D721Med (cell line): ENCODE data around the gene NME2.
A peak's percentile ranks its signal among the peaks of the same experiment; 100 is the strongest.

Experiments
- DNase-seq: peaks from one replicate; pipeline ENCODE4 v3.0.0; 2011; ENCODE audit warnings: low spot score; ENCODE audit not compliant: insufficient read length
- FAIRE-seq: peaks from 2 replicates; lab custom pipeline; 2011; peaks lifted over from hg19 to GRCh38; lab: Jason Lieb, UNC
- CTCF ChIP-seq: IDR thresholded peaks from 2 replicates; pipeline ENCODE4 v1.5.1; 2012; ENCODE audit warnings: mild to moderate bottlenecking, control low read depth; ENCODE audit not compliant: insufficient read depth; ENCODE audit errors: missing control alignments

Gene NME2

GRCh38 chr17:51166198-51166986 lies at the start of gene NME2:
Gene NME2 (plus strand): TSS chr17:51166411. CDS start chr17:51166831, 420 bp downstream.
- DNase-seq (peak; percentile 75), FAIRE-seq (no peak)
- TF ChIP-seq CTCF: peak; percentile 19

GRCh38 chr17:51118330-51119195 lies 47.6 kb upstream of the NME2 start:
- FAIRE-seq: no peak
- TF ChIP-seq CTCF: no peak

GRCh38 chr17:51119415-51120356 lies 46.5 kb upstream of the NME2 start:
- peak; percentile 50 for TF ChIP-seq CTCF
- DNase-seq (no peak), FAIRE-seq (no peak)

More at GRCh38 chr17:51118330-51119195, 47.6 kb upstream of the NME2 start:
- DNase-seq: no peak

- peak; percentile 39 for DNase-seq
- TF ChIP-seq CTCF: no peak
- FAIRE-seq: no peak
These were observed 45.9 kb upstream of the NME2 start for GRCh38 chr17:51120357-51120738.

- DNase-seq (peak; percentile 86), FAIRE-seq (no peak)
- TF ChIP-seq CTCF: no peak
These were observed 45.2 kb upstream of the NME2 start, which contains the start of gene SPAG9 for GRCh38 chr17:51120739-51121619. Gene SPAG9 (minus strand): TSS chr17:51120868. CDS start chr17:51120656, 212 bp downstream.
